GM18498 (cell line): ENCODE results near the gene BAG5.
"Not testable (repeated sequence)": the region's sequence is repeated elsewhere in the genome, so short reads cannot be mapped to it uniquely, and the experiment has no call there.

Experiments
- ATAC-seq: cut with Tn5 transposase; IDR thresholded peaks from one replicate; pipeline ENCODE4 v1.9.1; 2021; ENCODE audit warnings: mild to moderate bottlenecking, moderate library complexity; ENCODE audit not compliant: unreplicated experiment

The BAG5 gene

GRCh38 chr14:103524002-103524935 is 38.2 kb downstream of the BAG5 start:
- no peak for ATAC-seq

GRCh38 chr14:103523575-103523954 is 38.9 kb downstream of the BAG5 start:
- ATAC-seq: no peak

- ATAC-seq: no peak
These were observed 39.5 kb downstream of the BAG5 start, which contains the start of gene CKB for GRCh38 chr14:103522649-103523574. Gene CKB (minus strand): TSS chr14:103522830. CDS start chr14:103522493, 337 bp downstream.

- ATAC-seq: no peak
These were observed 40.4 kb downstream of the BAG5 start for GRCh38 chr14:103521951-103522563.

- no peak for ATAC-seq
These were observed 41.0 kb downstream of the BAG5 start for GRCh38 chr14:103521438-103521950.

GRCh38 chr14:103520657-103521437 is 41.6 kb downstream of the BAG5 start:
- ATAC-seq: no peak

GRCh38 chr14:103520269-103520656 is 42.2 kb downstream of the BAG5 start:
- no peak for ATAC-seq

GRCh38 chr14:103519837-103520212 is 42.6 kb downstream of the BAG5 start:
- no peak for ATAC-seq

- no peak for ATAC-seq
These were observed 43.2 kb downstream of the BAG5 start for GRCh38 chr14:103519043-103519836.

- ATAC-seq: no peak
These were observed 43.9 kb downstream of the BAG5 start for GRCh38 chr14:103518422-103519042.

GRCh38 chr14:103517721-103518421 is 44.6 kb downstream of the BAG5 start:
- ATAC-seq: no peak

- ATAC-seq: no peak
These were observed 45.3 kb downstream of the BAG5 start for GRCh38 chr14:103517174-103517566.

- no peak for ATAC-seq
These were observed 45.9 kb downstream of the BAG5 start for GRCh38 chr14:103516426-103517173.

GRCh38 chr14:103514596-103515421 is 47.6 kb downstream of the BAG5 start:
- no peak for ATAC-seq

GRCh38 chr14:103512701-103513611 is 49.5 kb downstream of the BAG5 start:
- ATAC-seq: no peak

- ATAC-seq: not testable (repeated sequence)
These were observed 50.3 kb downstream of the BAG5 start for GRCh38 chr14:103512180-103512579.
